ENCODE measurements around the gene SYT11. TPM values are rescaled to one million over a fixed set of nuclear protein-coding genes. Genes with fewer than 3 reads are reported as not detected.

Gene SYT11
- total and polyA plus RNA-seq, 9 of the 15 experiments (the other 6 are each of a cell fraction or from before 2014, with no cell fraction given): 0.05 to 0.18 (median 0.11) TPM

GRCh38 chr1:155911156-155912055 is 52.0 kb downstream of the SYT11 start, which contains the start of gene RIT1 (continued):
- TF ChIP-seq, protein P1, sequence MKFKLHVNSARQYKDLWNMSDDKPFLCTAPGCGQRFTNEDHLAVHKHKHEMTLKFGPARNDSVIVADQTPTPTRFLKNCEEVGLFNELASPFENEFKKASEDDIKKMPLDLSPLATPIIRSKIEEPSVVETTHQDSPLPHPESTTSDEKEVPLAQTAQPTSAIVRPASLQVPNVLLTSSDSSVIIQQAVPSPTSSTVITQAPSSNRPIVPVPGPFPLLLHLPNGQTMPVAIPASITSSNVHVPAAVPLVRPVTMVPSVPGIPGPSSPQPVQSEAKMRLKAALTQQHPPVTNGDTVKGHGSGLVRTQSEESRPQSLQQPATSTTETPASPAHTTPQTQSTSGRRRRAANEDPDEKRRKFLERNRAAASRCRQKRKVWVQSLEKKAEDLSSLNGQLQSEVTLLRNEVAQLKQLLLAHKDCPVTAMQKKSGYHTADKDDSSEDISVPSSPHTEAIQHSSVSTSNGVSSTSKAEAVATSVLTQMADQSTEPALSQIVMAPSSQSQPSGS (CRISPR knock-in tag; IDR thresholded peaks at IDR 0.05): no peak
- peak; percentile 10; the same call in 1 of the 2 replicates for TF ChIP-seq PML (IDR thresholded peaks at IDR 0.05; ENCODE audit: low read length)
- peak; percentile 38; the same call in 1 of the 2 replicates for TF ChIP-seq ATF7 (IDR thresholded peaks at IDR 0.05)
- no peak for TF ChIP-seq ZNF212 (CRISPR knock-in tag; IDR thresholded peaks at IDR 0.05)

DNA sequence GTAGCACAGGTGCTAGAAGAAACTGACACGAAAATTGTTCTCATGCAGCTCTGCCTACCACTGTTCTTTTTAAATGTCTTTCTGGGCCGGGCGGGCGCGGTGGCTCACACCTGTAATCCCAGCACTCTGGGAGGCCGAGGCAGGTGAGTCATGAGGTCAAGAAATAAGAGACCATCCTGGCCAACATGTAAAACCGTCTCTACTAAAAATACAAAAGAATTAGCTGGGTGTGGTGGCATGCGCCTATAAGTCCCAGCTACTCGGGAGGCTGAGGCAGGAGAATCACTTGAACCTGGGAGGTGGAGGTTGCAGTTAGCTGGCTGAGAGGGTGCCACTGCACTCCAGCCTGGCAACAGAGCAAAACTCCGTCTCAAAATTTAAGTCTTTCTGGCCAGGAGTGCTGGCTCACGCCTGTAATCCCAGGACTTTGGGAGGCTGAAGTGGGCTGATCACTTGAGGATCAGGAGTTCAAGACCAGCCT is 52.7 kb downstream of the SYT11 start:
- 66% methylated on average over 11 of the region's 11 CpGs for WGBS (ENCODE audit: insufficient coverage, low coverage, missing lambda C conversion rate)
- POLR2A ChIA-PET: interaction anchor here (1.2 to 5.7 kb wide), 2 partner anchors 10 to 53 kb away, joined by 4 to 36 read pairs; partner anchors contain the start of gene SYT11
- Histone ChIP-seq H2AFZ (ENCODE audit: low read depth, low read length) (no peak overlapping the region), H3K36me3 (ENCODE audit: control insufficient read depth, insufficient read depth, low read length) (peaks cover 75% of the 10 kb centered on the region), H3K27me3 (ENCODE audit: control insufficient read depth in 2 of 2, insufficient read depth in 2 of 2, low read length in 2 of 2) (no peaks in the 10 kb centered on the region), H3K27ac (ENCODE audit: extremely low read depth, low read depth, low read length) (peak overlapping the region; percentile 73; the same call in 2 of the 3 replicates), H3K4me3 (no peak overlapping the region), H3K4me1 (replicated peaks in 1 of 2; ENCODE audit: control insufficient read depth in 2 of 2, insufficient read depth in 2 of 2, low read length in 2 of 2) (peaks cover 3 to 7% of the 10 kb centered on the region in 2 experiments; a peak in 2 of 5 replicates), H3K9me3 (replicated peaks; ENCODE audit: control insufficient read depth, insufficient read depth, low read depth, low read length) (no peaks in the 10 kb centered on the region), H3K9me1 (ENCODE audit: control insufficient read depth, insufficient read depth, low read length) (no peaks in the 10 kb centered on the region), H3K9ac (ENCODE audit: insufficient read depth in 1 of 2, low read depth in 2 of 2, low read length in 2 of 2) (peak overlapping the region in 1 of 2 experiments; percentile 52; a peak in 2 of 4 replicates), H3K79me2 (ENCODE audit: control insufficient read depth, insufficient read depth, low read length) (peaks cover 24% of the 10 kb centered on the region), H4K20me1 (replicated peaks; ENCODE audit: control insufficient read depth, insufficient read depth, low read length) (no peaks in the 10 kb centered on the region), H3K4me2 (ENCODE audit: insufficient read depth, low read length) (peak overlapping the region; percentile 85; the same call in 1 of the 2 replicates)
- BruUV-seq (replicated peaks): no TSS peak
- intact Hi-C loops (cut with micrococcal nuclease): loop anchor here (5.0 kb wide), 1 partner anchor 80 kb away; no protein-coding TSS in a partner anchor
- ATAC-seq: peak; percentile 2
- no peak for FAIRE-seq
- CTCF ChIA-PET (ENCODE audit: low intra/inter-chr PET ratio): no interaction called here
- in situ Hi-C loops (cut with MboI): no loop called here
- DNase-seq (ENCODE audit: extremely low read depth in 1 of 4, low spot score in 3 of 4): peak in 1 of 4 experiments; percentile 24
- no peak for TF ChIP-seq NELFE (IDR thresholded peaks at IDR 0.05; ENCODE audit: insufficient read depth, insufficient read length)
- 0 out of 2 replicates have a peak, but pooled peaks have one; percentile 28 for TF ChIP-seq TOE1 (IDR thresholded peaks at IDR 0.05; ENCODE audit: borderline replicate concordance)
- no peak for TF ChIP-seq TOE1 (CRISPR knock-in tag; IDR thresholded peaks at IDR 0.05; ENCODE audit: borderline replicate concordance, low read depth)
- TF ChIP-seq ETS2 (tag; IDR thresholded peaks at IDR 0.05; ENCODE audit: borderline replicate concordance, poor library complexity, severe bottlenecking): no peak
- TF ChIP-seq POLR2A (conservative IDR thresholded peaks at IDR 0.05): peak; percentile 74
- no peak for TF ChIP-seq TAF1 (IDR thresholded peaks at IDR 0.05; ENCODE audit: control insufficient read depth, extremely low read depth, insufficient read depth, low read length, severe bottlenecking)
- 0 out of 2 replicates have a peak, but pooled peaks have one; percentile 12 for TF ChIP-seq PML (IDR thresholded peaks at IDR 0.05; ENCODE audit: low read length)
- TF ChIP-seq NR2F6 (CRISPR knock-in tag; IDR thresholded peaks at IDR 0.05): no peak
- no peak for TF ChIP-seq CBX8 (IDR thresholded peaks at IDR 0.05; ENCODE audit: borderline replicate concordance, extremely low read depth, low read depth, low read length, poor library complexity, severe bottlenecking)
- TF ChIP-seq FOXO4 (CRISPR knock-in tag; IDR thresholded peaks at IDR 0.05): no peak
- TF ChIP-seq SUPT5H (IDR thresholded peaks at IDR 0.05): peak; percentile 74; the same call in 1 of the 2 replicates
- TF ChIP-seq POLR2B (IDR thresholded peaks at IDR 0.05; ENCODE audit: low read depth, partially characterized antibody): peak; percentile 64
- no peak for TF ChIP-seq CSDE1 (IDR thresholded peaks at IDR 0.05)
- no peak for TF ChIP-seq RBM15 (IDR thresholded peaks at IDR 0.05; ENCODE audit: insufficient read depth, low read length)
